DND-41 (cell line): ENCODE measurements around the gene OTUB1.
"Not testable (repeated sequence)": the region's sequence is repeated elsewhere in the genome, so short reads cannot be mapped to it uniquely, and the experiment has no call there.

Source experiments
- ATAC-seq: fragments of 200-7000 bp; cut with Tn5 transposase; 3 replicates; pipeline ENCODE4 v1.9.1; 2021; ENCODE audit warnings: low read depth; ENCODE audit not compliant: insufficient read depth
- DNase-seq: peaks from one replicate; pipeline ENCODE4 v3.0.0-alpha.2; 2020
- H2AFZ ChIP-seq: 2 replicates; pipeline ENCODE4 v1.6.0; 2012; ENCODE audit warnings: low read depth, low read length
- H3K27ac ChIP-seq: 2 replicates; pipeline ENCODE4 v1.5.1; 2012; ENCODE audit warnings: low read length, inconsistent platforms
- H3K27me3 ChIP-seq: fragments of 200-600 bp; sonication (generic); 2 replicates; pipeline ENCODE4 v1.6.0; 2012; ENCODE audit warnings: low read length, mild to moderate bottlenecking, inconsistent platforms; ENCODE audit not compliant: insufficient read depth, poor library complexity
- H3K36me3 ChIP-seq: 2 replicates; pipeline ENCODE4 v1.5.1; 2012; ENCODE audit warnings: low read length, inconsistent platforms; ENCODE audit not compliant: insufficient read depth
- H3K4me1 ChIP-seq: 2 replicates; pipeline ENCODE4 v1.5.1; 2012; ENCODE audit warnings: mild to moderate bottlenecking, low read length; ENCODE audit not compliant: insufficient read depth
- H3K4me2 ChIP-seq: 2 replicates; pipeline ENCODE4 v1.6.0; 2012; ENCODE audit warnings: mild to moderate bottlenecking, moderate library complexity, low read length, inconsistent platforms; ENCODE audit not compliant: insufficient read depth
- H3K4me3 ChIP-seq, 2 experiments: fragments of 200-600 bp in 1 of 2; shearing (Covaris generic) in 1 of 2; 2 replicates each; pipeline ENCODE4 v1.5.1; 2012 to 2016; ENCODE audit warnings: inconsistent platforms in 2 of 2, low read length in 2 of 2, mild to moderate bottlenecking in 2 of 2, low read depth in 1 of 2, moderate library complexity in 1 of 2
- H3K79me2 ChIP-seq: 2 replicates; pipeline ENCODE4 v1.6.0; 2012; ENCODE audit warnings: low read length, inconsistent platforms; ENCODE audit not compliant: insufficient read depth
- H3K9ac ChIP-seq: 2 replicates; pipeline ENCODE4 v1.6.0; 2012; ENCODE audit warnings: low read depth, mild to moderate bottlenecking, inconsistent platforms, low read length, moderate library complexity
- H3K9me3 ChIP-seq: 2 replicates; pipeline ENCODE4 v1.5.1; 2012; ENCODE audit warnings: low read length, moderate library complexity, mild to moderate bottlenecking, inconsistent platforms; ENCODE audit not compliant: insufficient read depth, severe bottlenecking
- H4K20me1 ChIP-seq: 2 replicates; pipeline ENCODE4 v1.6.0; 2012; ENCODE audit warnings: low read length; ENCODE audit not compliant: insufficient read depth
- EZH2 ChIP-seq: IDR thresholded peaks from 3 replicates; pipeline ENCODE4 v1.6.1; 2012; ENCODE audit warnings: borderline replicate concordance, low read depth, mild to moderate bottlenecking, moderate library complexity, low read length, inconsistent platforms; ENCODE audit not compliant: severe bottlenecking
- TF ChIP-seq, protein P1 (sequence below): IDR thresholded peaks from 2 replicates; pipeline ENCODE4 v1.5.1; 2012; ENCODE audit warnings: borderline replicate concordance, low read length, moderate library complexity, mild to moderate bottlenecking; ENCODE audit not compliant: poor library complexity, severe bottlenecking; ENCODE audit errors: extremely low read depth

OTUB1 gene

DNA sequence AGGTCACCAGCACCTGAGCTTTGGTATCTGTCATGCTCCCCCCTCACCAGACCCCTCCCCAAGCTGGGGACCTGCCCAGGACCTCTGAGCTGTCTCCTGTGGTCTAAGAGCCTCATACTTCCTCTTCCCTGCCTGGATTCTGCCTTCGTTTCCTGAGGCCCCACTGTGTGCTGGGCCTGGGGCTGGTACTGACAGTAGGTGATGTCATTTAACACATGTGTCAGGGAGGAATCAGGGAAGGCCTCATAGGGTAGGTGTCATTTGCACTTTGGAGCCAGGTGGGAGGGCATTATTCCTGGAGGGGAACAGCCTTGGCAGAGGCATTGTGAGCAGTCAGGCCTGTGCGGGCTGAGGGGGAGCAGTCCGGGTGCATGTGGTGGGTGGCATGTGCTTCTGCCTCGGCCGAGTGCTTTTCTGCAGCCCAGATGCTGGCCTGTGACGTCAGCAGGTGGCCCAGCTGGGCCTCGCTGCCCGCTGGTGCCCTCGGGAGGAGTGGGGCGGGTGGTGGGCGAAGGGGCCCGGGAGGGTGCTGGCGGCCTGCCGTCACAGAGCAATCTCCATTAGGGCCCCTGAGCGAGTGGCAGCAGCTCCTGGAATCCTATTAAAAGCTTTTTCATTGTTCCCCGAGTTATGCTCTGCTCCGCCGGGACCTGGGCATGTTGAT is 58.6 kb downstream of the OTUB1 start:
- Histone ChIP-seq H3K36me3 (no peaks in the 10 kb centered on the region), H3K4me3 (no peak overlapping the region), H3K27me3 (no peaks in the 10 kb centered on the region), H2AFZ (no peak overlapping the region), H3K4me1 (no peaks in the 10 kb centered on the region), H3K79me2 (no peaks in the 10 kb centered on the region), H3K9me3 (no peaks in the 10 kb centered on the region), H4K20me1 (peaks cover 32% of the 10 kb centered on the region; the same call in 1 of the 2 replicates), H3K9ac (no peak overlapping the region), H3K4me2 (no peak overlapping the region), H3K27ac (no peak overlapping the region)
- ATAC-seq (no peak), DNase-seq (no peak)
- TF ChIP-seq EZH2, result no peak
- TF ChIP-seq, protein P1, sequence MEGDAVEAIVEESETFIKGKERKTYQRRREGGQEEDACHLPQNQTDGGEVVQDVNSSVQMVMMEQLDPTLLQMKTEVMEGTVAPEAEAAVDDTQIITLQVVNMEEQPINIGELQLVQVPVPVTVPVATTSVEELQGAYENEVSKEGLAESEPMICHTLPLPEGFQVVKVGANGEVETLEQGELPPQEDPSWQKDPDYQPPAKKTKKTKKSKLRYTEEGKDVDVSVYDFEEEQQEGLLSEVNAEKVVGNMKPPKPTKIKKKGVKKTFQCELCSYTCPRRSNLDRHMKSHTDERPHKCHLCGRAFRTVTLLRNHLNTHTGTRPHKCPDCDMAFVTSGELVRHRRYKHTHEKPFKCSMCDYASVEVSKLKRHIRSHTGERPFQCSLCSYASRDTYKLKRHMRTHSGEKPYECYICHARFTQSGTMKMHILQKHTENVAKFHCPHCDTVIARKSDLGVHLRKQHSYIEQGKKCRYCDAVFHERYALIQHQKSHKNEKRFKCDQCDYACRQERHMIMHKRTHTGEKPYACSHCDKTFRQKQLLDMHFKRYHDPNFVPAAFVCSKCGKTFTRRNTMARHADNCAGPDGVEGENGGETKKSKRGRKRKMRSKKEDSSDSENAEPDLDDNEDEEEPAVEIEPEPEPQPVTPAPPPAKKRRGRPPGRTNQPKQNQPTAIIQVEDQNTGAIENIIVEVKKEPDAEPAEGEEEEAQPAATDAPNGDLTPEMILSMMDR, result no peak

DNA sequence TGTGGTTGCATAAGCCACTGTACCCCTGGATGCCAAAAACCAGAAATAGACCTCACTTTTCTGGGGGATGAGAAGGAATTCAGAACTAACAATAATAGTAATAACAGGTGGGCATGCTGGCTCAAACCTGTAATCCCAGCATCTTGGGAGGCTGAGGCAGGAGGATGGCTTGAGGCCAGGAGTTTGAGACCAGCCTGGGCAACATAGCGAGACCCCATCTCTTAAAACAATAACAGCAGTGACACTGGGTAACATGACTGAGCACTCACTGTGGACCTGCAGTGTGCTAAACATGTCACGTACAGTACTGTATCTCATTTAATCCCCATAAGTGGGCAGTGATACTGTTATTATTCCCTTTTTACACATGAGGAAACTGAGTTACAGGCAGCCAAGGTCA is 59.5 kb downstream of the OTUB1 start:
- ATAC-seq, result no peak
- no peaks in the 10 kb centered on the region for H3K36me3 ChIP-seq
- no peak for DNase-seq
- H3K4me3 ChIP-seq, result no peak overlapping the region
- no peaks in the 10 kb centered on the region for H3K79me2 ChIP-seq
- no peaks in the 10 kb centered on the region for H3K4me1 ChIP-seq
- no peak overlapping the region for H3K9ac ChIP-seq
- TF ChIP-seq, protein P1, result no peak
- no peak for TF ChIP-seq EZH2
- H4K20me1 ChIP-seq, result peaks cover 30% of the 10 kb centered on the region
- no peak overlapping the region for H3K4me2 ChIP-seq
- no peak overlapping the region for H2AFZ ChIP-seq
- no peaks in the 10 kb centered on the region for H3K9me3 ChIP-seq
- no peak overlapping the region for H3K27ac ChIP-seq
- H3K27me3 ChIP-seq, result no peaks in the 10 kb centered on the region

DNA sequence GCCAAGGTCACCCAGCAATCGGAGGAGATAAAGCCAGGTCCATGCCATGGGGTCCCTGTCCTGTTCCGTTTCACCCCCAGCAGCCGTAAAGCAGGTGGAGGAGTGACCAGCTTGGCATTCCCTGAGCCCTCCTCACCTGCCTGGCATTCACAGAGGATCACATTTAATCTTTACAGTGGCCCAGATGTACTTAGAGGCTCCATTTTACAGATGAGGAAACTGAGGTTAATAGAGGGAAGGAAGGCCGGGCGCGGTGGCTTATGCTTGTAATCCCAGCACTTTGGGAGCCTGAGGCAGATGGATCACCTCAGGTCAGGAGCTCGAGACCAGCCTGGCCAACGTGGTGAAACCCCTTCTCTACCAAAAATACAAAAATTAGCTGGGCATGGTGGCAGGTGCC is 61.1 kb downstream of the OTUB1 start:
- H3K9me3 ChIP-seq, ATAC-seq, DNase-seq, H3K4me1 ChIP-seq, H3K4me3 ChIP-seq, H3K27ac ChIP-seq, H3K36me3 ChIP-seq, H2AFZ ChIP-seq, H3K27me3 ChIP-seq, H3K4me2 ChIP-seq, H3K9ac ChIP-seq, H3K79me2 ChIP-seq: not testable (repeated sequence)
- peaks cover 29% of the 10 kb centered on the region for H4K20me1 ChIP-seq
